AG09309 (cell line): ENCODE measurements around the gene KREMEN2.

Source experiments
- DNase-seq: peaks from one replicate; pipeline ENCODE4 v3.0.0-alpha.2; 2010; ENCODE audit warnings: low read depth
- H3K4me3 ChIP-seq: 2 replicates; pipeline ENCODE4 v1.5.1; 2011; ENCODE audit warnings: mild to moderate bottlenecking, low read depth, low read length, moderate library complexity; ENCODE audit not compliant: control insufficient read depth
- CTCF ChIP-seq: IDR thresholded peaks from 2 replicates; pipeline ENCODE4 v1.5.1; 2011; ENCODE audit warnings: mild to moderate bottlenecking, low read depth, low read length, inconsistent platforms; ENCODE audit not compliant: insufficient read depth, control insufficient read depth; ENCODE audit errors: missing control alignments

Gene KREMEN2

GRCh38 chr16:2933136-2933535, 30.9 kb upstream of the KREMEN2 start:
- H3K4me3 ChIP-seq, result no peak overlapping the region
- DNase-seq, result no peak
- no peak for TF ChIP-seq CTCF

DNA sequence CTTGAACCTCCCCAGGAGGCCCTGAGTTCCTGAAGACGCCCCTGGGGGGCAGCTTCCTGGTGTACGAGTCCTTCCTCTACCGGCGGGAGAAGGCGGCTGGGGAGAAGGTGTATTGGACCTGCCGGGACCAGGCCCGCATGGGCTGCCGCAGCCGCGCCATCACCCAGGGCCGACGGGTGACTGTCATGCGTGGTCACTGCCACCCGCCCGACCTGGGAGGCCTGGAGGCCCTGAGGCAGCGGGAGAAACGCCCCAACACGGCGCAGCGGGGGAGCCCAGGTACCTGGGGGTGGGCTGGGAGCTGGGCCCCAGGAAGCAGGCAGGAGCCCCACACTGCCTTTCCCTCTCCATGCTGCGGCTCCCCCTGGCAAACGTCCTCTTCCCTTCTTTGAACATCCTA, 30.4 kb upstream of the KREMEN2 start:
- H3K4me3 ChIP-seq, result no peak overlapping the region
- DNase-seq, result no peak
- no peak for TF ChIP-seq CTCF

- TF ChIP-seq CTCF, result no peak
- H3K4me3 ChIP-seq, result no peak overlapping the region
- DNase-seq, result no peak
Measured at GRCh38 chr16:2934450-2934849, 29.6 kb upstream of the KREMEN2 start.

- no peak for DNase-seq
- H3K4me3 ChIP-seq, result no peak overlapping the region
- TF ChIP-seq CTCF, result no peak
Measured at GRCh38 chr16:2936436-2937011, 27.6 kb upstream of the KREMEN2 start.

DNA sequence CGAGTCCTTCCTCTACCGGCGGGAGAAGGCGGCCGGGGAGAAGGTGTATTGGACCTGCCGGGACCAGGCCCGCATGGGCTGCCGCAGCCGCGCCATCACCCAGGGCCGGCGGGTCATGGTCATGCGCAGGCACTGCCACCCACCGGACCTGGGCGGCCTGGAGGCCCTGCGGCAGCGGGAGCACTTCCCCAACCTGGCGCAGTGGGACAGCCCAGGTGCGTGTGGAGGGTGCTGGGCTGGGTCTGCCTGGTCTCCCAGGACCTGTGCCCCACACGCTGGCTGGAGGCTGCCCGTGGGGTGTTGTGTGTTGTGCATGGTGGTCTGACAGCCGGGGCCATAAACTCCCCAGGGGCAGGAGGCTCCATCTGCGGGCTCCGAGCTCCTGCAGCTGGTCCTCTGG, 26.9 kb upstream of the KREMEN2 start:
- no peak for TF ChIP-seq CTCF
- no peak overlapping the region for H3K4me3 ChIP-seq
- no peak for DNase-seq

- no peak for DNase-seq
- no peak overlapping the region for H3K4me3 ChIP-seq
- no peak for TF ChIP-seq CTCF
Measured at GRCh38 chr16:2938206-2938605, 25.9 kb upstream of the KREMEN2 start.

DNA sequence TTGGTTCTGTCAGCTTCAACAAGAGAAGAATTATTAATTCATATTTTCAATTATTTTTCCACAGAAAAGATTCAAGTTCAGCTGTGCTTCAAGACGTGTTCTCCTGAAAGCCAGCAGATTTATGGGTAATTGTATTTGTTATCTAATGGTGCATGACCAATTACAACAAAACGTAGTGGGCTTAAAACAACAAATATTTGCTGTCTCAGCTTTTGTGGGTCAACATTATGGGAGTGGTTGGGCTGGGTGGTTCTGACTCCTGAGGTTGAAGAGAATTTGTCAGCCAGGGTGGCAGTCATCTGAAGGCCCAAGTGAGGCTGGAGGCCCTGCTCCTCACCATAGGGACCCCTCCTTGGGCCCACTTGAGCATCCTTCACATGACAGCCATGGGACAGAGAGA, 24.1 kb upstream of the KREMEN2 start:
- no peak overlapping the region for H3K4me3 ChIP-seq
- no peak for DNase-seq
- TF ChIP-seq CTCF, result no peak
